Measurements from ENCODE around the gene SPATA21.

- TF ChIP-seq CTCF (IDR thresholded peaks at IDR 0.05) (no peak), POLR2A (IDR thresholded peaks at IDR 0.05) (no peak)
Measured at GRCh38 chr1:16449666-16450065, 12.4 kb upstream of the SPATA21 start.
